ENCODE data around the gene STAM.

STAM gene

GRCh38 chr10:17747883-17748550 lies 104.1 kb downstream of the STAM start:
- H3K9me3 Mint-ChIP-seq = no peaks in the 10 kb centered on the region
- H3K27ac Mint-ChIP-seq (ENCODE audit: low read depth) = no peak overlapping the region
- DNase-seq (ENCODE audit: low spot score in 2 of 2) = no peak
- H3K4me3 Mint-ChIP-seq = no peak overlapping the region
- H3K27me3 Mint-ChIP-seq = no peaks in the 10 kb centered on the region
- H3K4me1 Mint-ChIP-seq = no peaks in the 10 kb centered on the region
- peaks cover 5% of the 10 kb centered on the region for H3K36me3 Mint-ChIP-seq (ENCODE audit: insufficient read depth)
- ATAC-seq (replicated peaks; ENCODE audit: extremely low read depth, poor library complexity, severe bottlenecking) = no peak

DNA sequence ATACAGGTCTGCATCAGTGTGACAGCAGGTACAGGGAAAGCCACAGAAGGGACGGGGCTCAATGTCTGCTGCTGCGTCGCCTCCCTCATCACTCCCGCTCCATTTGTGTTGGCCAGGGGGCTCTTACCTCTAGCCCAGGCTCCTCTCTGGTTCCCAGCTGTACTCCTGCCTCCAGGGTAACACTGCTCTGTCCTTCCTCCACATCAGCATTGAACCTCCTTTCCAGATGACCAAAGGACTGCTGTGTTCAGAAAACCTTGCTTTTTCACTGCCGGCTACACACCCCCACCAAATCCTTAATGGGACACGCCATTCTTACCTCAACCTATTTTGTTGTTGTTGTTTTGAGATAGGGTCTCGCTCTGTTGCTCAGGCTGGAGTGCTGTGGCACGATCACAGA lies 105.9 kb downstream of the STAM start:
- Mint-ChIP-seq H3K4me3 (no peak overlapping the region), H3K9me3 (no peaks in the 10 kb centered on the region), H3K4me1 (no peaks in the 10 kb centered on the region), H3K27me3 (no peaks in the 10 kb centered on the region), H3K27ac (ENCODE audit: low read depth) (no peak overlapping the region), H3K36me3 (ENCODE audit: insufficient read depth) (peaks cover 5% of the 10 kb centered on the region)
- no peak for DNase-seq (ENCODE audit: low spot score in 2 of 2)
- no peak for ATAC-seq (replicated peaks; ENCODE audit: extremely low read depth, poor library complexity, severe bottlenecking)

GRCh38 chr10:17751781-17752445 lies 108.0 kb downstream of the STAM start, which contains the start of gene TMEM236:
TSS of gene TMEM236 (plus strand) at chr10:17752201. CDS start at chr10:17752296, 95 bp downstream.
- no peaks in the 10 kb centered on the region for H3K27me3 Mint-ChIP-seq
- no peak within 1 kb of the TSS for H3K4me3 Mint-ChIP-seq
- H3K27ac Mint-ChIP-seq (ENCODE audit: low read depth) = no peak within 1 kb of the TSS
- H3K4me1 Mint-ChIP-seq = no peaks in the 10 kb centered on the region
- no peaks in the 10 kb centered on the region for H3K9me3 Mint-ChIP-seq
- no peak for DNase-seq (ENCODE audit: low spot score in 2 of 2)
- H3K36me3 Mint-ChIP-seq (ENCODE audit: insufficient read depth) = peaks cover 3% of the 10 kb centered on the region
- no peak for ATAC-seq (replicated peaks; ENCODE audit: extremely low read depth, poor library complexity, severe bottlenecking)

GRCh38 chr10:17756557-17757217 lies 112.7 kb downstream of the STAM start:
- DNase-seq (ENCODE audit: low spot score in 2 of 2) = no peak
- peak; percentile 28 for ATAC-seq (replicated peaks; ENCODE audit: extremely low read depth, poor library complexity, severe bottlenecking)
- H3K36me3 Mint-ChIP-seq (ENCODE audit: insufficient read depth) = no peaks in the 10 kb centered on the region
- no peak overlapping the region for H3K27ac Mint-ChIP-seq (ENCODE audit: low read depth)
- H3K9me3 Mint-ChIP-seq = no peaks in the 10 kb centered on the region
- no peak overlapping the region for H3K4me3 Mint-ChIP-seq
- no peaks in the 10 kb centered on the region for H3K4me1 Mint-ChIP-seq
- H3K27me3 Mint-ChIP-seq = no peaks in the 10 kb centered on the region

DNA sequence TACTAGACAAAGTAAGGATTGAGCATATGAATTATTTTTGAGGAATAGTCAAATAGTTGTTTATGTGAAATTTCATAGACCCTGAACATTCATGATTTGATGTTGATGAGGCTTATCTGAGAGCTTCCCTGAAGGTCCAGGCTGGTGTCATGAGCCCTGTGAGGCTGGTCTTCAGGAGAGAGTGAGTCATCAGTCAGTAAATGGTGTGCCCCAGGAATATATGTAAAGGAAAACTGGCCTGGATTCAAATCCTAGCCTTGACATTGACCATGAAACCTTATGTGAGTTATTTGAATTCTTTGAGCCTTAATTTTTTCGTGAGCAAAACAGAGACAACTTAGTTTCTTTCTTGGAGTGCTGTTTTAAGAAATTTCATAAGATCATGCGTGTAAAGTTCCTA lies 114.2 kb downstream of the STAM start:
- no peaks in the 10 kb centered on the region for H3K36me3 Mint-ChIP-seq (ENCODE audit: insufficient read depth)
- H3K27me3 Mint-ChIP-seq = no peaks in the 10 kb centered on the region
- H3K27ac Mint-ChIP-seq (ENCODE audit: low read depth) = no peak overlapping the region
- H3K4me1 Mint-ChIP-seq = no peaks in the 10 kb centered on the region
- ATAC-seq (replicated peaks; ENCODE audit: extremely low read depth, poor library complexity, severe bottlenecking) (no peak), DNase-seq (ENCODE audit: low spot score in 2 of 2) (no peak)
- no peak overlapping the region for H3K4me3 Mint-ChIP-seq
- no peaks in the 10 kb centered on the region for H3K9me3 Mint-ChIP-seq

DNA sequence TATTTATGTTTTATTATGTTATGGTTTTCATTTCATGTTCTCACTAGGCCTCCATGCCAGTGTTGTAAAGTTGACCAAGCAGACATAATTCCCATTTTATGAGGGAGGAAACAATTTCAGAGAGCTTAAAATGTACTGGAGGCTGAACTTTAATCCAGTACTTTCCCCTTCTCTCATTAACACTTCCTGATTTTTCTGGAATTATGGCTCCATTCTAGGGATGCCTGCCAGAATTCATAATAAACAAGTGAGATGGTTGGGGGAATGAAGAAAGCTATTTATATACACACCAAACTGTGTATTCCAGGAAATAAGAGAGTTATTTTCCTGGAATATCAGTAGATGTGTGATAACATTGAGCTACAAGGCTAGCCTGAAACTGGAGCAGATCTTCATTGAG lies 114.9 kb downstream of the STAM start:
- no peak overlapping the region for H3K4me3 Mint-ChIP-seq
- no peaks in the 10 kb centered on the region for H3K36me3 Mint-ChIP-seq (ENCODE audit: insufficient read depth)
- H3K4me1 Mint-ChIP-seq = no peaks in the 10 kb centered on the region
- H3K27me3 Mint-ChIP-seq = no peaks in the 10 kb centered on the region
- ATAC-seq (replicated peaks; ENCODE audit: extremely low read depth, poor library complexity, severe bottlenecking) (no peak), DNase-seq (ENCODE audit: low spot score in 2 of 2) (no peak)
- no peaks in the 10 kb centered on the region for H3K9me3 Mint-ChIP-seq
- H3K27ac Mint-ChIP-seq (ENCODE audit: low read depth) = no peak overlapping the region

GRCh38 chr10:17764142-17764541 lies 120.2 kb downstream of the STAM start:
- Mint-ChIP-seq H3K27ac (ENCODE audit: low read depth) (no peak overlapping the region), H3K4me1 (no peaks in the 10 kb centered on the region), H3K9me3 (no peaks in the 10 kb centered on the region), H3K27me3 (peaks cover 28% of the 10 kb centered on the region), H3K4me3 (no peak overlapping the region), H3K36me3 (ENCODE audit: insufficient read depth) (no peaks in the 10 kb centered on the region)
- no peak for ATAC-seq (replicated peaks; ENCODE audit: extremely low read depth, poor library complexity, severe bottlenecking)
- no peak for DNase-seq (ENCODE audit: low spot score in 2 of 2)

DNA sequence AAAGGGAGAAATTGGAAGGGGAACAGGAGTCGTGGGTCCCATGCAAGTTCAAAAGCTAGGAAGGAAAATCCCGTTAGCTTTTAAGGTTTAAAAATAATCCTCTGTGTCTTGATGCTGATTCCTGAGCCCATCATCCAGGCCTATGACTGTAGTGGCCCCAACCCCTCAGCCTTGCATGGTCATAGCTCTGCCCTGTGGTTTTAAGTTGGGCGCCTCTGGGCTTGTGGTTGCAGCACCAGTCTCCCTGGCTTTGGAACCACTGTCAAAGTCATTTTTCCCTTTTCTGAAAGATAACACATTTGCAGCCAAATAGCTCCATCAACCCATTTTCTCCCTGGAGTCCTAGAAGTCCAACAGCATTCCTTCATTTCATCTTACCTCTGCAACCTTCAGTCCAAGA lies 121.7 kb downstream of the STAM start:
- Mint-ChIP-seq H3K9me3 (no peaks in the 10 kb centered on the region), H3K4me3 (no peak overlapping the region), H3K36me3 (ENCODE audit: insufficient read depth) (no peaks in the 10 kb centered on the region), H3K27ac (ENCODE audit: low read depth) (no peak overlapping the region), H3K27me3 (peaks cover 35% of the 10 kb centered on the region), H3K4me1 (no peaks in the 10 kb centered on the region)
- no peak for ATAC-seq (replicated peaks; ENCODE audit: extremely low read depth, poor library complexity, severe bottlenecking)
- DNase-seq (ENCODE audit: low spot score in 2 of 2) = no peak
